ENCODE results near the gene ALDH3B1.

Gene ALDH3B1

GRCh38 chr11:68061508-68061907 is 51.4 kb downstream of the ALDH3B1 start:
- in situ Hi-C loops (cut with MboI; ENCODE audit: low sequenced_read_pairs) = no loop called here

- in situ Hi-C loops (cut with MboI; ENCODE audit: low sequenced_read_pairs) = no loop called here
Observed at GRCh38 chr11:68064926-68065325, 54.8 kb downstream of the ALDH3B1 start.

GRCh38 chr11:68065841-68066240 is 55.7 kb downstream of the ALDH3B1 start:
- in situ Hi-C loops (cut with MboI; ENCODE audit: low sequenced_read_pairs) = no loop called here

GRCh38 chr11:68066742-68067141 is 56.6 kb downstream of the ALDH3B1 start:
- in situ Hi-C loops (cut with MboI; ENCODE audit: low sequenced_read_pairs) = no loop called here

DNA sequence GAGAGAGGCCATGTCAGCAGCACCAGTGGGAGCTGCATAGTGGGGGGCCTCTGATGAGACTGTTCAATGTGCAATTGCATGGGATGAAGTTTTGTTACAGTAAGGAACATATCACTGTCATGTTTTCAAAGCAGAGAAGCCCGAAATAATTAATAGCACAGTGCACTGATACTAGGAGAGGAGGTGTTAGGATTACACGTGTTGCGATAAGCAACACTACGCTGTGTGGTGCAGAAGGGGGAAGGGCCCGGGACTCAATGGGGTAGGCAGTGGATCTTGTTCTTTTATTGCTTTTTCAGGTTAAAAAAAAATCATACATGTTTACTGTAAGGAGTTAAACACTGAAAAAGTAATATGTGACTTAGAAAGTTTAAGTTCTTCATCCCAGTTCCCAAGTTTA is 57.9 kb downstream of the ALDH3B1 start:
- in situ Hi-C loops (cut with MboI; ENCODE audit: low sequenced_read_pairs) = no loop called here

- in situ Hi-C loops (cut with MboI; ENCODE audit: low sequenced_read_pairs) = no loop called here
Observed at GRCh38 chr11:68071281-68072048, 61.3 kb downstream of the ALDH3B1 start.

DNA sequence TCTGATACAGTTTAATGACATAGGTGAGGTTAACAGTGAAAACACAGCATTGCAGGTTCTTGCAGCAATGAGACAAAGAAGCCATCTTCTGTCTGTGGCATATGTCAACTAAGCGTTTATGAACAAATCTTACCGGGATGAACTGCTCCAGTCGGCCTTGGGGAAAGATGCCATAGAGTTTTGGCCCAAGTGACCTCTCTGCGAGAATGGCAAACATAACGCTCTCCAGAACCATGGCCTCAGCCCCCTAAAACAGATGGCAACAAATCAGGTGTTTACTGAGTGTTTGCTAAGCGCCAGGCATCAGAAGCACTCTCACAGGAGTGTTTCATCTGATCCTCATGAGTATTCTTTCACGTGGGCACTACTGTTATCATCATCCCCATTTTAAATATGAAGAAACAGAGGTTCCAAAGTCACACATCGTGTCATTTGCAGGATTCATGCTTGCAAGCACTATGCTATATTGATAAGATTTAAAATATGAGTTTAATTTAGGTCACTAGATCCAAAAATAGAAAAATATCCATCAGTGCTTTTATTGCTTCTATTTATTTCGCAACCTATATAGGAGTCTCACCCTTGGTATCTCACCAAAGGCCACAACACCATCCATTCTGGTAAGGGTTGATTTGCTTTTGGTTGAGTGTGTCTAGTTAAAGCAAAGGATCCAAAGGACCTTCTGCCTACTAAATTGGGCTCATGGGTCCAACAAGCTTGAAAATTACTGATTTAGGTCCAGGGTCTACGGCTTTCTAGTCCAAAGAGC is 64.6 kb downstream of the ALDH3B1 start:
- in situ Hi-C loops (cut with MboI; ENCODE audit: low sequenced_read_pairs) = no loop called here

GRCh38 chr11:68076371-68077042 is 66.4 kb downstream of the ALDH3B1 start:
- in situ Hi-C loops (cut with MboI; ENCODE audit: low sequenced_read_pairs) = no loop called here

DNA sequence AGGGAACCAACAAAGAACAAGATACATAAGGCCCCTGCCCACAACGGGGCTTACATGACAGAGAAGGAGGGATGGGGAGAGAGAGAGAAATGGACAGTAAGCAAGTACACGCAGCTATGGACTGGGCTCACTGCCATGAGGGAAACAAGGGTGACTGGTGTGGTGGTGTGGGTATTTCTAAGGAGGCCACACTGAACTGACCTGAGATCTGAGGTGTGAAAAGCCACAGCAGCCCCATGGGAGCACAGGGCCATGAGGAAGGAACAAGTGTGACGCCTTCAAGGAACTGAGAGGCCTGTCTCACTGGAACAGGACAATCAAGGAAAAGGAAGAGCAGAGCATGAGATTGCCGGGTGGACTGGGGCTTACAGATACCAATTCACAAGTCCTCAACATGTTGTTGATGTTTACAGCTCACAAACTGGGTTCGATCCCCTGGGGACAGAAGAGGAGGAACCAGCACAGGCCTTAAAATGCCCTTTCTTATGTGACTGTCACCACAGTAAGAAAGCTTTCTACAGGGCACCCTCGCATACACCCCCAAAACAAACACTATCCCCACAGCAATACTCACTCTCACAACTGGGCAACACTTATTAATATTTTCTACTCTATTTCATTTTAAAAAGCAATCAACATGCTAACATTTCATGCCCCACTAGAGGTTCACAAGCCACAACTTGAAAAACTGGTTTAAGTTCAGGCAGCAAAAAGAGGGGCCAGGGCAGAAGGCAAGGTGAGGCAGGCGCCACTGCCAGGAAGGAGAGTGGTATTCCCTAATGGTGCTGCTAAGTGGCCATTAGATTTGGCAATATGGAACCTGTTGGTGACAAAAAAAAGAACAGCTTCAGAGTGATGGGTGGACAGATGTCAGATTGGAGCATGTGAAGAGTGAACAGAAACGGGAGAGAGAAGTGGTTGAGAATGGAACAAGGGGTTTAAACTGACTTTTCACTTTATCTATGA is 67.8 kb downstream of the ALDH3B1 start:
- in situ Hi-C loops (cut with MboI; ENCODE audit: low sequenced_read_pairs) = no loop called here
